Measurements from ENCODE around the gene IL31RA.

- TF ChIP-seq, protein P1, sequence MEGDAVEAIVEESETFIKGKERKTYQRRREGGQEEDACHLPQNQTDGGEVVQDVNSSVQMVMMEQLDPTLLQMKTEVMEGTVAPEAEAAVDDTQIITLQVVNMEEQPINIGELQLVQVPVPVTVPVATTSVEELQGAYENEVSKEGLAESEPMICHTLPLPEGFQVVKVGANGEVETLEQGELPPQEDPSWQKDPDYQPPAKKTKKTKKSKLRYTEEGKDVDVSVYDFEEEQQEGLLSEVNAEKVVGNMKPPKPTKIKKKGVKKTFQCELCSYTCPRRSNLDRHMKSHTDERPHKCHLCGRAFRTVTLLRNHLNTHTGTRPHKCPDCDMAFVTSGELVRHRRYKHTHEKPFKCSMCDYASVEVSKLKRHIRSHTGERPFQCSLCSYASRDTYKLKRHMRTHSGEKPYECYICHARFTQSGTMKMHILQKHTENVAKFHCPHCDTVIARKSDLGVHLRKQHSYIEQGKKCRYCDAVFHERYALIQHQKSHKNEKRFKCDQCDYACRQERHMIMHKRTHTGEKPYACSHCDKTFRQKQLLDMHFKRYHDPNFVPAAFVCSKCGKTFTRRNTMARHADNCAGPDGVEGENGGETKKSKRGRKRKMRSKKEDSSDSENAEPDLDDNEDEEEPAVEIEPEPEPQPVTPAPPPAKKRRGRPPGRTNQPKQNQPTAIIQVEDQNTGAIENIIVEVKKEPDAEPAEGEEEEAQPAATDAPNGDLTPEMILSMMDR (conservative IDR thresholded peaks at IDR 0.05 in 1 of 2, IDR thresholded peaks at IDR 0.05 in 1 of 2; ENCODE audit: extremely low read depth in 1 of 2, insufficient read depth in 1 of 2, low read depth in 1 of 2, low read length in 2 of 2): no peak
- no peak for TF ChIP-seq EZH2 (IDR thresholded peaks at IDR 0.05; ENCODE audit: borderline replicate concordance, low read length)
Measured at GRCh38 chr5:55935371-55935770, 84.2 kb downstream of the IL31RA start.

Measured in mammary epithelial cell (primary cell).